Ectodermal cell (in vitro differentiated cells): ENCODE data around the gene PLB1.

Experiments
- H3K27ac ChIP-seq: 2 replicates; pipeline ENCODE4 v1.7.0; 2013; ENCODE audit warnings: mild to moderate bottlenecking, low read depth, low read length; ENCODE audit not compliant: insufficient read depth, poor library complexity, severe bottlenecking
- H3K27me3 ChIP-seq: 2 replicates; pipeline ENCODE4 v1.7.0; 2013; ENCODE audit warnings: mild to moderate bottlenecking, low read length; ENCODE audit not compliant: insufficient read depth, control insufficient read depth, poor library complexity, severe bottlenecking
- H3K36me3 ChIP-seq: one replicate; pipeline ENCODE4 v1.7.0; 2013; ENCODE audit warnings: low read length; ENCODE audit not compliant: control insufficient read depth, insufficient read depth
- H3K4me1 ChIP-seq: one replicate; pipeline ENCODE4 v1.7.0; 2013; ENCODE audit warnings: low read length; ENCODE audit not compliant: control insufficient read depth, insufficient read depth
- H3K4me3 ChIP-seq: 2 replicates; pipeline ENCODE4 v1.7.0; 2013; ENCODE audit warnings: low read depth, low read length, control low read depth; ENCODE audit not compliant: insufficient read depth
- H3K9me3 ChIP-seq: 2 replicates; pipeline ENCODE4 v1.7.0; 2013; ENCODE audit warnings: mild to moderate bottlenecking, low read length, moderate library complexity; ENCODE audit not compliant: control insufficient read depth
- WGBS, 2 experiments: methylation state at CpG; one replicate each; pipeline ENCODE4 v1.1.7; 2013; ENCODE audit warnings: missing lambda C conversion rate in 2 of 2; 5-methylcytosine and 5-hydroxymethylcytosine counted together

Gene PLB1

DNA sequence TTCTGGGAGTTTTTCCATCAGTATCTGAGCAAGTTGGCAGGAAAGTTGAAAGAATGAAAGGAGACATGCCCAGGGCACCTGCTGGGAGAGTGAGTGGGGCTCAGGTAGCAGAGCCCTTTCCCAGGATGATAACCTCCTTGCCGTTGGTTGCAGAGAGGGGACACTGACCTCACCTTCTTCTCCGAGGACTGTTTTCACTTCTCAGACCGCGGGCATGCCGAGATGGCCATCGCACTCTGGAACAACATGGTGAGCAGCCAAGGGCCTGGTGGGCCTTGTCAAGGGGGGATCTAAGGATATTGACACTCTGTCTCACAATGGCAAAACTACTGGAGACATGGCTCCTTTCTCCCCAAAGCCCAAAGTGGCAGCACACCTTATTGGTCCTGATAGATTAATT lies 136.9 kb downstream of the PLB1 start:
- Histone ChIP-seq H3K27ac (no peak overlapping the region), H3K4me1 (no peaks in the 10 kb centered on the region)
- 97% methylated on average over 6 of the region's 6 CpGs for WGBS, 2 experiments

DNA sequence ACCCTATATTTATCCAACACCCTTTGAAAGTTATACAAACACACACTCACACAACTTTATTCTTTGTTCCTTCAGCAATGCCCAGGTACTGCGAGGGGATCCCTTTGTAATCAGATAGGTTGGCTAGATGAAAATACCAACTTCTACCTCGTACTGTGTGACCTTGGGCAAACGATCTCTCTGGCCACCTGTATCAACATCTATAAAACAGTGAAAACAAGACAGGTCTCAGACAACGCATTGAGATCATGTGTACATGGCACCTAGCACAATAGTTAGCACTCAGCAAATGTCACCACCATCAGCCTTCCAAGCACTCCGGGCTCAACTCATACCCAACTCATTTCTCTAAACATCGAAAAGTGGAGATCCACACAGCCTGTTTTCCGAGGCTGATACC lies 137.3 kb downstream of the PLB1 start:
- no peak overlapping the region for H3K27ac ChIP-seq
- 93 to 94% methylated on average over 7 of the region's 7 CpGs for WGBS, 2 experiments
- no peaks in the 10 kb centered on the region for H3K27me3 ChIP-seq

More for the DNA sequence above, 136.9 kb downstream of the PLB1 start:
- Histone ChIP-seq H3K36me3 (no peaks in the 10 kb centered on the region), H3K4me3 (no peak overlapping the region), H3K27me3 (no peaks in the 10 kb centered on the region), H3K9me3 (no peaks in the 10 kb centered on the region)

GRCh38 chr2:28633746-28634145 lies 137.9 kb downstream of the PLB1 start:
- 72 to 78% methylated on average over 5 of the region's 5 CpGs for WGBS, 2 experiments
- Histone ChIP-seq H3K27ac (no peak overlapping the region), H3K36me3 (no peaks in the 10 kb centered on the region), H3K4me1 (no peaks in the 10 kb centered on the region), H3K27me3 (no peaks in the 10 kb centered on the region), H3K4me3 (no peak overlapping the region), H3K9me3 (no peaks in the 10 kb centered on the region)

More for the DNA sequence above, 137.3 kb downstream of the PLB1 start:
- H3K36me3 ChIP-seq = no peaks in the 10 kb centered on the region
- H3K4me3 ChIP-seq = no peak overlapping the region
- H3K4me1 ChIP-seq = no peaks in the 10 kb centered on the region
- H3K9me3 ChIP-seq = no peaks in the 10 kb centered on the region

GRCh38 chr2:28635191-28635611 lies 139.3 kb downstream of the PLB1 start:
- Histone ChIP-seq H3K27ac (no peak overlapping the region), H3K4me1 (no peaks in the 10 kb centered on the region), H3K36me3 (no peaks in the 10 kb centered on the region), H3K9me3 (no peaks in the 10 kb centered on the region), H3K27me3 (no peaks in the 10 kb centered on the region), H3K4me3 (no peak overlapping the region)
- 94 to 96% methylated on average over 2 of the region's 2 CpGs for WGBS, 2 experiments

GRCh38 chr2:28636491-28636890 lies 140.6 kb downstream of the PLB1 start:
- no peaks in the 10 kb centered on the region for H3K27me3 ChIP-seq
- H3K4me1 ChIP-seq = no peaks in the 10 kb centered on the region
- no peak overlapping the region for H3K4me3 ChIP-seq
- H3K9me3 ChIP-seq = no peaks in the 10 kb centered on the region
- no peak overlapping the region for H3K27ac ChIP-seq
- no peaks in the 10 kb centered on the region for H3K36me3 ChIP-seq
- 91 to 92% methylated on average over 2 of the region's 2 CpGs for WGBS, 2 experiments

DNA sequence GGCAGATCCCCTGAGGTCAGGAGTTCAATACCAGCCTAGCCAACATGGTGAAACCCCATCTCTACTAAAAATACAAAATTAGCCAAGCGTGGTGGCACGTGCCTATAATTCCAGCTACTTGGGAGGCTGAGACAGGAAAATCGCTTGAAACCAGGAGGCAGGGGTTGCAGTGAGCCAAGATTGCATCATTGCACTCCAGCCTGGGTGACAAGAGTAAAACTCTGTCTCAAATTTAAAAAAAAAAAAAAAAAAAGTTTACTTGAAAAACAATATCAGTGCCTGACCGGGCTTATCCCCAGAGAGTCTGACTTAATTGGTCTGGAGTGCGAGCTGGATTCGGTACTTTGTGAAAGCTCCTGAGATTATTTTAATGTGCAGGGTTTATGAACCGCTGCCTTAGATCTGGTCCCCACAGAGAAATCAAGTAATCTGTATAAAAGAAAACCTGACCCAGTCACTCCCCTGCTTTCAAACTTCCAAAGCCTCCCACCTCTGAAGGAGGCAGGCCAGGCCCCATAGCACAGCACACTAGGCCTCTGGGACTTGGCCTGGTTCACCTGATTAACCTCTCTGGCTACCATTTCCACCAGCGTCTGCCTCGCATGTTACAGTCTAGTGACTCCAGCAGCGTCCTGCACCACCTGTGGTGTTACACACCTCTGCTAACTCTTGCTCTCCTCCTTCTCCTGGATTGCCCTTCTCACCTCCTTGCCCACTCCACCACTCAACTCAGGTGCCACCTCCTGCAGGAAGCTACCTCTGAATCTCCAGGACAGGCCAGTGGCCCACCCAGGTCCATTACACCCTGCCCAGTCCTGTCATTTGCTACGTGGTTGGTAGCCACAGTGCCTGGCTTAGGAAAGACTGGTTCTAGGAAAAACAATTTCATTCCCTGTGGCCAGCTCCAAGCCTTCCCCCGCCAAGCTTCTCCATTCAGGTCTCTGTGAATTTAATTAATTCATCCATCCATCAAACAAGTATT lies 141.5 kb downstream of the PLB1 start:
- Histone ChIP-seq H3K27ac (no peak overlapping the region), H3K27me3 (no peaks in the 10 kb centered on the region), H3K9me3 (no peaks in the 10 kb centered on the region), H3K4me1 (no peaks in the 10 kb centered on the region), H3K4me3 (no peak overlapping the region), H3K36me3 (no peaks in the 10 kb centered on the region)
- 90 to 95% methylated on average over 12 of the region's 12 CpGs for WGBS, 2 experiments

DNA sequence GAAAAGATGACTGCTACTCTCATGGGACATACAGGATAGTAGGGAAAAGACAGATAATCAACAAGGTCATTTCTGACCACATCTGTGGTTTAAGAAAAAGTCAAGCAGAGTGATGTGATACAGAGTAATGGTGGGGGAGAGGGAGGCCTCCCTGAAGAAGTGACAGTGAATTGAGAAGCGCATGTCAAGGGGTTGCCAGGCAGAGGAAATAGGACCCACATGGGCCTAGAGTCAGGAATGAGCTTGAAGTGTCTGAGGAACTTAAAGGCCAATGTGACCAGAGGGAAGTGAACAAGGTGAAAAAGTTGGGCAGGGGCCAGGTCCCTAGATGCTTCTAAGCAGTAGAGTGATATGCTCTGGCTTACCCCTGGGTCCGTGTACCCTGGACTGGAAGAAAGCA lies 142.2 kb downstream of the PLB1 start:
- Histone ChIP-seq H3K27ac (no peak overlapping the region), H3K4me1 (peaks cover 1% of the 10 kb centered on the region), H3K4me3 (no peak overlapping the region), H3K9me3 (no peaks in the 10 kb centered on the region), H3K36me3 (no peaks in the 10 kb centered on the region), H3K27me3 (no peaks in the 10 kb centered on the region)
- WGBS, 2 experiments = 80 to 88% methylated on average over 2 of the region's 2 CpGs

DNA sequence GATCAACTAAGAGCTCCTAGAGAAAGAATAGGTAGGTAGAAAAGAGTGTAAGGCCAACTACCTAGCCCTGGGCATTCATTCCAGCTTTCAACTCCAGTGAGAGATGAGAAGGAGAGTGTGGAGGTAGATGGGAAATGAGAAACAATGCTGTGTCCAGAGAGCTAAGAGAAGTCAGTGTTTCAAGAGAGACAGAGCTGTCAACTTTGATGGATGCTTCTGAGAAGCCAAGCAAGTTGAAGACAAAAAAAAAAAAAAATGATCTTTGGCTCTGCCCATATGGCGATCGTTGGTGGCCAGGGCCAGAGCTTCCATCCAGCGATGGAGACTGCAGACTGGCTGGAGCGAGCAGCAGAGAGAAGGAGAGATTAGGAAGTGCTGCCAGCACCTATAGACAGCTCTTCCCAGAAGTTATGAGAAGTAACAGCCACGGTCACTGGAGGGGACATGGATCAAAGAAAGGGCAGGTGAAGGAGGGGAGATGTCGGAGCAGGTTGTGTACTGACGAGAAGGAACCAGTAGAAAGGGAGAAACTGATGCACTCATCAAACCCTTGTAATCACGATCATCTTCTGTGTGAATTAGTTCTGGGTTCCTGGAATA lies 143.3 kb downstream of the PLB1 start:
- H3K27ac ChIP-seq = no peak overlapping the region
- peaks cover 9% of the 10 kb centered on the region for H3K4me1 ChIP-seq
- no peaks in the 10 kb centered on the region for H3K36me3 ChIP-seq
- no peaks in the 10 kb centered on the region for H3K27me3 ChIP-seq
- no peak overlapping the region for H3K4me3 ChIP-seq
- no peaks in the 10 kb centered on the region for H3K9me3 ChIP-seq
- WGBS, 2 experiments = 94 to 96% methylated on average over 8 of the region's 8 CpGs

DNA sequence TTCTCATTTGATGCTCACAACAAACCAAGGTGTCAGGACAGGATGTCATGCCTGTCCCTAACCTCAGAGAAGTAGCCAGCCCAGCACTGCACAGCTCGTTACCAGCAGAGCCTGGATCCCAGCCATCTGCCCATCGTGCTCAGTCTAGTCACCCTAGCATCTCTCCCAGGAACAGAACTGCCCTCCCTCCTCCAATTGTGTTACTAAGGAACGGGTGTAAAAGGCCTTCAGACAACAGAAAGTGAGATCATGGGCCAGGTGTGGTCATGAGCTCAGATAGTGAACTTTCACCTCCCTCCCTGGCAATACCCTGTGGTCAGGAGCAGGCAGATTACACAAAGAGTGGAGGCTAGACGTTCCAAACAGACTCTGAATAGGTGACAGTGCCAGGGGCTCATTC lies 144.0 kb downstream of the PLB1 start:
- 65 to 69% methylated on average over 4 of the region's 4 CpGs for whole genome bisulfite sequencing, 2 experiments
- Histone ChIP-seq H3K27me3 (no peaks in the 10 kb centered on the region), H3K27ac (no peak overlapping the region), H3K4me1 (peaks cover 15% of the 10 kb centered on the region), H3K36me3 (no peaks in the 10 kb centered on the region), H3K9me3 (no peaks in the 10 kb centered on the region), H3K4me3 (no peak overlapping the region)

GRCh38 chr2:28640260-28640907 lies 144.5 kb downstream of the PLB1 start:
- 89 to 92% methylated on average over 14 of the region's 14 CpGs for WGBS, 2 experiments
- H3K4me3 ChIP-seq = no peak overlapping the region
- no peaks in the 10 kb centered on the region for H3K36me3 ChIP-seq
- no peak overlapping the region for H3K27ac ChIP-seq
- no peaks in the 10 kb centered on the region for H3K27me3 ChIP-seq
- no peaks in the 10 kb centered on the region for H3K9me3 ChIP-seq
- peaks cover 20% of the 10 kb centered on the region for H3K4me1 ChIP-seq
